HCT116 (cell line): Measurements from ENCODE around the gene DYNLT1. TPM values are rescaled to one million over a fixed set of nuclear protein-coding genes. Genes with fewer than 3 reads are reported as not detected.

ENCODE experiments used
- ATAC-seq: fragments of 200-7000 bp; cut with Tn5 transposase; 2 replicates; pipeline ENCODE4 v1.9.1; 2020; ENCODE audit warnings: mild to moderate bottlenecking, moderate library complexity
- BruUV-seq: library from RNA; stranded (reverse); fragments of 400-500 nt; replicated peaks from 2 replicates; lab custom pipeline; 2021; lab: Mats Ljungman, UMichigan
- CTCF ChIA-PET: fragments of 300-600 bp; sonication (Branson Sonifier 250); formaldehyde crosslinking; loops from one replicate; lab custom pipeline; 2021; ENCODE audit warnings: antibody characterized with exemption; lab: Charles Lee
- POLR2A ChIA-PET: fragments of 300-600, 350-600 bp; sonication (Branson Sonifier 250); formaldehyde crosslinking; loops from one replicate; lab custom pipeline; 2021; ENCODE audit warnings: antibody characterized with exemption; lab: Charles Lee
- RAD21 ChIA-PET, 2 experiments: fragments of 300-600 bp; sonication (Branson Sonifier 250); formaldehyde crosslinking; loops; one replicate each; lab custom pipeline; 2023; ENCODE audit warnings: low total read pairs in 2 of 2; ENCODE audit not compliant: uncharacterized antibody in 2 of 2, unreplicated experiment in 2 of 2, low non-redundant PET in 1 of 2; lab: Charles Lee
- DNase-seq: peaks from one replicate; pipeline ENCODE4 v3.0.0-alpha.2; 2010; ENCODE audit warnings: low read depth, low spot score
- H2AFZ ChIP-seq: fragments of 200-600 bp; shearing (Covaris generic), sonication (generic); 2 replicates; pipeline ENCODE4 v1.6.1; 2017; ENCODE audit warnings: low read depth, mixed run types, mixed read lengths, antibody characterized with exemption, low read length; ENCODE audit not compliant: poor library complexity, severe bottlenecking
- H3K27ac ChIP-seq: 2 replicates; pipeline ENCODE4 v1.5.1; 2012; ENCODE audit warnings: low read depth, low read length
- H3K27me3 ChIP-seq: fragments of 200-600 bp; sonication (generic); 2 replicates; pipeline ENCODE4 v1.6.1; 2016; ENCODE audit warnings: mixed run types, low read length, mixed read lengths; ENCODE audit not compliant: insufficient read depth
- H3K36me3 ChIP-seq, 2 experiments: fragments of 200-500 bp in 1 of 2; fragments of 200-600 bp in 1 of 2; sonication (Bioruptor generic) in 1 of 2; sonication (generic) in 1 of 2; 2 replicates each; pipeline versions ENCODE4 v1.5.1 to v1.6.1; 2014 to 2016; ENCODE audit warnings: low read length in 2 of 2, inconsistent platforms in 1 of 2, mixed read lengths in 1 of 2, mixed run types in 1 of 2; ENCODE audit not compliant: insufficient read depth in 2 of 2, control insufficient read depth in 1 of 2
- H3K4me1 ChIP-seq, 2 experiments: fragments of 200-600 bp in 1 of 2; sonication (generic) in 1 of 2; 2 replicates each; pipeline versions ENCODE4 v1.5.1 to v1.6.1; 2012 to 2017; ENCODE audit warnings: low read length in 2 of 2, inconsistent platforms in 1 of 2, mild to moderate bottlenecking in 1 of 2, mixed read lengths in 1 of 2, mixed run types in 1 of 2, moderate library complexity in 1 of 2; ENCODE audit not compliant: insufficient read depth in 2 of 2, control insufficient read depth in 1 of 2
- H3K4me2 ChIP-seq: fragments of 200-600 bp; sonication (generic); 2 replicates; pipeline ENCODE4 v1.6.1; 2017; ENCODE audit warnings: mixed run types, low read length, mixed read lengths
- H3K4me3 ChIP-seq, 2 experiments: fragments of 200-600 bp in 1 of 2; sonication (generic) in 1 of 2; replicated peaks in 1 of 2; 2 replicates each; pipeline ENCODE4 v1.5.1; 2011 to 2016; ENCODE audit warnings: low read length in 2 of 2, control low read depth in 1 of 2, low read depth in 1 of 2, mild to moderate bottlenecking in 1 of 2, mixed read lengths in 1 of 2, mixed run types in 1 of 2
- H3K79me2 ChIP-seq: fragments of 200-600 bp; sonication (generic); 2 replicates; pipeline ENCODE4 v1.6.1; 2017; ENCODE audit warnings: mild to moderate bottlenecking, mixed run types, low read length, moderate library complexity, mixed read lengths; ENCODE audit not compliant: insufficient read depth
- H3K9ac ChIP-seq: fragments of 200-600 bp; sonication (generic); 2 replicates; pipeline ENCODE4 v1.6.1; 2016; ENCODE audit warnings: low read length, mixed read lengths
- H3K9me2 ChIP-seq: fragments of 200-600 bp; sonication (generic), shearing (Covaris generic); 2 replicates; pipeline ENCODE4 v1.6.1; 2017; ENCODE audit warnings: mixed run types, mild to moderate bottlenecking, moderate library complexity; ENCODE audit not compliant: insufficient read depth
- H3K9me3 ChIP-seq, 2 experiments: fragments of 200-500 bp in 1 of 2; fragments of 200-600 bp in 1 of 2; sonication (Bioruptor generic) in 1 of 2; sonication (generic) in 1 of 2; 2 replicates each; pipeline ENCODE4 v1.6.1; 2014 to 2017; ENCODE audit warnings: low read length in 2 of 2, mixed read lengths in 2 of 2, inconsistent platforms in 1 of 2, low read depth in 1 of 2, mild to moderate bottlenecking in 1 of 2, mixed run types in 1 of 2, moderate library complexity in 1 of 2; ENCODE audit not compliant: control insufficient read depth in 1 of 2, insufficient read depth in 1 of 2
- H4K20me1 ChIP-seq: fragments of 200-600 bp; sonication (generic), shearing (Covaris generic); 2 replicates; pipeline ENCODE4 v1.6.1; 2017; ENCODE audit warnings: mixed run types, mild to moderate bottlenecking, moderate library complexity; ENCODE audit not compliant: insufficient read depth
- CEBPB ChIP-seq: IDR thresholded peaks from 2 replicates; pipeline ENCODE4 v1.6.1; 2012; ENCODE audit warnings: low read depth
- EZH2 ChIP-seq: fragments of 200-600 bp; sonication (generic); IDR thresholded peaks from 2 replicates; pipeline ENCODE4 v1.6.1; 2017; ENCODE audit warnings: antibody characterized with exemption, mixed run types
- POLR2A ChIP-seq: IDR thresholded peaks from 2 replicates; pipeline ENCODE4 v1.7.0; 2011; ENCODE audit warnings: borderline replicate concordance; ENCODE audit not compliant: insufficient read depth, insufficient read length; ENCODE audit errors: extremely low read depth
- SRF ChIP-seq: IDR thresholded peaks from 2 replicates; pipeline ENCODE4 v1.6.1; 2012; ENCODE audit warnings: low read depth
- YY1 ChIP-seq: IDR thresholded peaks from 2 replicates; pipeline ENCODE4 v1.6.1; 2011; ENCODE audit warnings: low read length, low read depth, moderate library complexity, mild to moderate bottlenecking; ENCODE audit not compliant: insufficient replicate concordance; ENCODE audit errors: extremely low read depth
- intact Hi-C: fragments of 100-400 bp; cut with micrococcal nuclease; formaldehyde crosslinking; loops from 2 replicates; pipeline ENCODE4 v1.10.0; 2022
- total RNA-seq: library from RNA; stranded (reverse); gene quantifications from one replicate; pipeline ENCODE4 v1.2.1, GENCODE V29; 2021; ENCODE audit not compliant: unreplicated experiment
- TF ChIP-seq, protein P1 (sequence below): IDR thresholded peaks from 2 replicates; pipeline ENCODE4 v1.6.1; 2012

The DYNLT1 gene
- total RNA-seq, 1 experiment from 2014 or later = 239 TPM

DNA sequence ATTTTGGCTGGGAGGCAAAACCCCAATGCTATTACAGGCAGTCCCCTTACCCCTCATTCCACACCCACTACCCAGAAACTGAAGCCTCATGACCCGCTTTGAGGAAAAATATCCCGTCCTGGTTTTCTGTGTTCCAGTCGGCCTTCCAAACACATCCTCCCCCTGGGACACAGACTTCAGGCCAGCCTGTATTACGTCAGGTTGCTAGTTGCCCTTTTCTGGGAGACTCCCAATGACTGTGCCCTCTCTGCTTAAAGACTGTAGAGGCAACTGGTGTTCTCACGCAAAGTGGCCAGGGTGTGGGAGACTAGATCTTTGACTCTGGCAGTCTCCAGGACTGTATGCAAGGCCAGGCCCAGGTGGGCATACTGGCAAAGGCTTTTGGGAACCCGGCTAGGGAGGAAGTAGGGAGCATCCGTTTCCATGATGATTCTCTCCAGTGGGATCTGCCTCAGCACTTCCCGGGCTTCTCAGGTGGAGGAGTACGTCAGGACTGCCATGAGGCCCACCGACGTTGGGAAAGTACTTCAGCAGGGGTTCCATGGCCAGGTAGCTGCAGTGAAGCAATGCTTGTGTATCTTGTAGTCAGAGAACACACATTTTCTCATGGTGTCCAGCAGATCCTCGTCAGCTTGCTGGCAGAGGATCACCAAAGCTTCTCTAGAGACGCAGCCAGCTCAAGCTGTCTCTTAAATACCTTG lies 34.9 kb downstream of the DYNLT1 start:
- no peak overlapping the region for H3K4me3 ChIP-seq
- no peaks in the 10 kb centered on the region for H3K9me2 ChIP-seq
- no peak overlapping the region for H3K27ac ChIP-seq
- H3K36me3 ChIP-seq = peaks cover 25 to 63% of the 10 kb centered on the region in 2 experiments; a peak in 3 of 4 replicates
- ATAC-seq (no peak), DNase-seq (no peak)
- ChIA-PET RAD21 (no interaction called here), CTCF (no interaction called here), POLR2A (no interaction called here)
- TF ChIP-seq SRF = no peak
- TF ChIP-seq, protein P1, sequence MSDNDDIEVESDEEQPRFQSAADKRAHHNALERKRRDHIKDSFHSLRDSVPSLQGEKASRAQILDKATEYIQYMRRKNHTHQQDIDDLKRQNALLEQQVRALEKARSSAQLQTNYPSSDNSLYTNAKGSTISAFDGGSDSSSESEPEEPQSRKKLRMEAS = no peak
- no peaks in the 10 kb centered on the region for H3K27me3 ChIP-seq
- BruUV-seq = no TSS peak
- H3K9me3 ChIP-seq = no peaks in the 10 kb centered on the region
- H3K4me2 ChIP-seq = no peak overlapping the region
- H2AFZ ChIP-seq = no peak overlapping the region
- no peak overlapping the region for H3K9ac ChIP-seq
- intact Hi-C loops = no loop called here
- H3K4me1 ChIP-seq = peaks cover 0 to 5% of the 10 kb centered on the region in 2 experiments; a peak in 1 of 4 replicates
- H3K79me2 ChIP-seq = peaks cover 30% of the 10 kb centered on the region
- H4K20me1 ChIP-seq = peaks cover 5% of the 10 kb centered on the region; the same call in 1 of the 2 replicates

DNA sequence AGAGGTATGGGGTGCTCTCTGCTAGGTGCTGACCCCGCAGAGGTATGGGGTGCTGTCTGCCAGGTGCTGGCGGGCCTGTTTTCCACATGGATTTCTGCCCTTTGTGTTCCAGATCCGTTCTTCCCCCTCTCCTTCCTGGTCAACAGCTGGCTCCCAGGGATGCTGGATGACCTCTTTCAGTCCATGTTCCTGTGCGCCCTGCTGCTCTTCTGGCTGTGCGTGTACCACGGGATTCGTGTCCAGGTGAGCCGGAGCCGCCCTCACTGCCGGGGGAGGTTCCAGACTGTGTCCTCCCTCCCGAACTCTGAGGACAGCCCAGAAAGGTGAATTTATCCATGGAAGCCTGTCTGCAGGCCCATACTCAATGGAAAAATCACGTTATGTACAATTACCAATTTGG lies 36.3 kb downstream of the DYNLT1 start:
- CTCF ChIA-PET = interaction anchor here (5.7 kb wide), 1 partner anchor 387 kb away, joined by 38 read pairs; no protein-coding TSS in a partner anchor
- no peak for TF ChIP-seq YY1
- TF ChIP-seq SRF = no peak
- TF ChIP-seq CEBPB = no peak
- TF ChIP-seq POLR2A = no peak
- TF ChIP-seq EZH2 = no peak
- Histone ChIP-seq H3K79me2 (peaks cover 33% of the 10 kb centered on the region), H3K4me1 (peaks cover 0 to 5% of the 10 kb centered on the region in 2 experiments; a peak in 1 of 4 replicates), H2AFZ (no peak overlapping the region), H3K9me2 (no peaks in the 10 kb centered on the region), H3K27ac (no peak overlapping the region), H3K4me3 (no peak overlapping the region), H3K27me3 (no peaks in the 10 kb centered on the region), H3K9me3 (no peaks in the 10 kb centered on the region), H3K9ac (no peak overlapping the region), H3K36me3 (peaks cover 27 to 65% of the 10 kb centered on the region in 2 experiments), H3K4me2 (no peak overlapping the region), H4K20me1 (peaks cover 4% of the 10 kb centered on the region; the same call in 1 of the 2 replicates)
- BruUV-seq = no TSS peak
- intact Hi-C loops = no loop called here
- DNase-seq (no peak), ATAC-seq (no peak)
- POLR2A ChIA-PET = no interaction called here
- RAD21 ChIA-PET = no interaction called here
